Stimulated activated CD4-positive, alpha-beta T cell treated with anti-CD3 and anti-CD28 coated beads, Interleukin-2, amount 100 ng/mL, for 24 hours (primary cell): ENCODE data around the gene IL36B.

Experiments used
- DNase-seq, 2 donors: peaks; one replicate each; pipeline ENCODE4 v3.0.0-alpha.2; 2020

IL36B gene

DNA sequence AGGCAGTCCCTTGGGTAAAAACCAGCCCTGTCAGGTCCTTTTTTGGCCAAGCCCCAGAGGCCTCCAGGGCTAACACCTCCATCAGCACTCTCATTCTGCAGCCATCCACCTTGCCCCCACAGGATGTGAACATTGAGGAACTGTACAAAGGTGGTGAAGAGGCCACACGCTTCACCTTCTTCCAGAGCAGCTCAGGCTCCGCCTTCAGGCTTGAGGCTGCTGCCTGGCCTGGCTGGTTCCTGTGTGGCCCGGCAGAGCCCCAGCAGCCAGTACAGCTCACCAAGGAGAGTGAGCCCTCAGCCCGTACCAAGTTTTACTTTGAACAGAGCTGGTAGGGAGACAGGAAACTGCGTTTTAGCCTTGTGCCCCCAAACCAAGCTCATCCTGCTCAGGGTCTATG, 22.4 kb upstream of the IL36B start:
- no peak for DNase-seq

DNA sequence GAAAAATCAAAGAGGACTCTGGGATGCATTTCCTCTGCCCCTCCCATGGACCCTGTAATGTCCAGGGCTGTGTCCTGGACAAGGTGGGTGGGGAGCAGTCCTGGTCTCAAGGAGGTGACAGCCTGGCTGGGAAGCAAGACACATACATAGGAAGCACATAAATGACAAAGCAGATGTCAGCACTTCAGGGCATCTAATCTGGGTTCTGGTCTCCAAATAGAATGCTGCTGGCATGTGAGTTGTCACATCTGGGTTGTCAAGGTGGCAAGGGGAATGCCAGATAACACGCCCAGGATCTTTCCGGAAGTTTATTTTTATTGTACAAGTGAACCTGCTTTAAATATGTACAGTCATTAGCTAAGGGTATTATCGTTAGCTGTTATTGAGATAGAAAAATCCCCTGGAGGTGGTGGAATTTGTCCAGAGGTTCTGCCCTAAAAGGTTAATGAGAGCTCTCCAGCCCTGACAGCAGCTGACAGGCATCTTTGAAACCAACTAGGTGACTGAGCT, 20.7 kb upstream of the IL36B start:
- DNase-seq: no peak

DNA sequence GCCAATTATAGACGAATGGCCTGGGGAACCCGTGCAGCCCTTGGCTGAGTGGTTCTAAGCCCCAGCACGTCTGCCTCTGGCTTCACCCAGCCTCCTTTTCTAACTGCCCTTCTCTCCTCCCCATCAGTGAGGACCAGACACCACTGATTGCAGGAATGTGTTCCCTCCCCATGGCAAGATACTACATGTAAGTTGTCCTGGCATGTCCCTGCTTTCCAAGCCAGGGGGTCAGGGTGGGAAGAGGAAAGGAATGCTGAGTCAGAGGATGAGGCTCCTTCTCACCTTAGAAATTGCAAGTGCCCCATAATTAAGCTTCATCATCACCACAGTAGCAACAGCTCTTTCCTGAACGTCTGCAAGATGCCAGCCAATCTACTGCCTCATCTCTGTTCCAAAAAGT, 19.9 kb upstream of the IL36B start:
- no peak for DNase-seq

DNA sequence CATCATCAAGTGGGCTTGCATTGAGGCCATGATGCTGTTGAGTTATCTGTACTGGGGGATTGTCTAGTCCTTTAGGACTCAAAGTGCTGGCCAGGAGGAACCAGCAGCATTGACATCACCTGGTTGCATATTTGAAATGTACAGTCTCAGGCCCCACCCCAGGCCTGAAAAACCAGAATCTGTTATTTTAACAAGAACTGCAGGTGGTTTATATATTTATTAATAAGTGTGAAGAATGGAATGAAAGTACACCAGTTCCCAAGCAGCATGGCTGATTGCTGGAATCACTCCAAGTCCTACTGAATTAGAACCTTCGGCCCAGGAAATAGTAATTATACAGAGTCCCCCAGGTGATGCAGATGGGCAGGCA, 17.9 kb upstream of the IL36B start:
- DNase-seq: no peak

DNA sequence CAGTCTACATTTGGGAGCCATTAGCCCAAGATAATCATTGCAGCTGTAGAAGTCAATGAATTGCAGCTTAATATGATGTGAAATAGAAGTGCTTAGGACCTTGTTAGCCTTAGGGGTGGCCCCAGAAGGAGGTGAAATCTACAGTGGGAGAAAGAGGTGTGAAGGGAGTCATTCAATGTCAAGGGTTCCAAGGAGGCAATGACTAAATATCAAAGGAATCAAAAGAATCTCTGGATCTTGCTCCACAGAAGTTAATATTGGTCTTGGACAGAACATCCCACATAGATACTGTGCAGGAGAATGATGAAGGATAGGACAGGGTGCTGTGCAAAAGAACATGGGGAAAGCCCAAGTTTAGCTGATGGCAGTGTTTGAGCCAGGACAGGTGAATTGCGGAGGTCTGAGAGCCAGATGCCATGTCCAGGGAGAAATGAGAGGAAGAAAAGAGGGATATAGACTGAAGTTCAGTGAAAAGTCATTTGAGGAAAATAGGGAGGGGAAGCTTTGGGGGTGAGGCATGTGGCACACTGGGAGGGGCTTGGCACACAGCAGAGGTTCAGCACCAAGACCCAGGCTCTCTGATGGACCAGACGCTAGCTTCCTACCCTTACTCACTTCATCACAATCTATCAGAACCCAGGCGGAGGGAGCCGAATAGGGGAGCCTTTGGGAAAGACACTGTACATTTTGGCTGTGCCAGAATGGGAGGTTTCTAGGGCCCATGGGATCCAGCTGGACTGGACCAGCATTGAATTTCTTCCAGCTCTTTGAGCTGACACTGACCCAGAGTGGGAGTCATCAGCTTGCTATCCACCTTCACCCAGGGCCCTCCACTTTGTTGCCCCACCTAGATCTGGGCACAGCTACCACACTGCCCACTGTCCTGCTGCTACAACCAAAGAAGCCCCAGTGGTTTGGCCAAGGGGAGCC, 17.3 kb upstream of the IL36B start:
- no peak for DNase-seq

DNA sequence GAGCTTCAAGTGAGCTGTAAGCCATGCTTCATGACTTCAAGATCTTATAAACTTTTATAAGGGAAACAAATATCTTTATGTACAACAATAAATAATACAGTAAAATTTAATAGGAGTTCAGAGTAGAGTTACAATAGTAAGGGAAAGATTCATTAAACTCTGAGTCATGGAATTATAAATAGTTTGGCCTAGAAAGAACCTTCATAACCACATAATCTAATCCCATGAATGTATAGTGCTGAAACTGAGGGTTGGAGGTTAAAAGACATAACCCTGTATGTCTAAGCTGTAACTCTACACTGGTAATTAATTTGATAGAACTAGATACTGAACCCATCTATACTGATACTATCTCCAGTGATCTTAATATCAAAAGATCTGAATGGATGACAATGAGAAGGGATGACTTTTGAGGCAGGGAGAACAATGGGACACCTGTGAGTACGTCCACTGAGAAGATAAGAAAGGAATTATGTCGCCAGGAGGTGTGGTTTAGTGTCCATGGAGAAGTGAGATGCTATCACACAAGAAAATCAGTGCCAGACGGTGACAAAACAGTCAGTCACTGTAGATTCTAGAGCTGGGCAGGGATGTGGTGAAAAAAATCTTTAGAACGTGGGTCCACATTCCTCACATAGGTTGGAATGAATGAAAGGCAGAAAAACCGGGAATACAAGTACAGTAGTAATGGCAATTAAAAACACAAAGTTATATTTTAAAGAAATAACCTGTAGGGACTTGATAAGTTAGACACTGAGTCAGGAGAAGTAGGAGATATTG, 16.2 kb upstream of the IL36B start:
- DNase-seq: no peak

DNA sequence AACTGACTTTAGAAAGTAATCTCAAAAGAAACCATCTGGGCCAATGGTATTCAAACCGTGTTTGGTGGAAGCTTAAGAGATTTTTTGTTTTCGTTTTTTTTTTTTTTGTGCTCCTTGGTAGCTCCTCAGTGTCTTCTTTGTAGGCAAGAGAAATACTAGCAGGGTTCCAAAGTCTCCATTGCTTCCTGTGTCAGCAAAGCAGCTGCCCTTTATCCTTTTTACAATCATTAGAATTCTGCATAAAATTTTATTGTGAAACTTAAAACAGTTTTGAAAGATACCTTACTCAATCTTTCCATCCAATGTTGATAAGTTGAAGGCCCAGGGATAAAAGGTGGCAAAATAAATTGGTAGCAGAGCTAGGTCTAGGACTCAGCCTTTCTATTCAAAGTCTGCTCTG, 15.6 kb upstream of the IL36B start:
- DNase-seq: no peak

DNA sequence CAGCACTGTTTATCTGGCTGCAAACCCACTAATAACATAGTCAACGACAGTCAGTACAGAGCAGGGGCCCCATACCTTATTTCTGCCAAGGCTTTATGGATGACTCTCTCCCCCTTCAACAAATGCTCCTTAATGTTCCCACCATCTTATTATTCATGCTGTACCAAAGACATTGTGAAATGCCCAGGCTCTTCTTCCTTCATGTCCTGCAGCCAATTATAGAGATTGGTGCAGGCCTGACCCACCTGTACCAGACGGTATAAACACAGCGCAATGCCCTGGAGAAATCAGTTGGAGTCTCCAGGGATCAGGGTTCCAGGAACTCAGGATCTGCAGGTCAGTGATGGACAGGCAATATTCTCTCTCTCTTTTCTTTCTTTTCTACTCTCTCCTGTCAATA, 15.0 kb upstream of the IL36B start, which contains the start of gene IL1F10:
Gene IL1F10, plus strand, starts transcription at position 290 of the 400 bp plus-strand sequence. CDS start 4,769 bp downstream, outside the sequence.
- DNase-seq: no peak

DNA sequence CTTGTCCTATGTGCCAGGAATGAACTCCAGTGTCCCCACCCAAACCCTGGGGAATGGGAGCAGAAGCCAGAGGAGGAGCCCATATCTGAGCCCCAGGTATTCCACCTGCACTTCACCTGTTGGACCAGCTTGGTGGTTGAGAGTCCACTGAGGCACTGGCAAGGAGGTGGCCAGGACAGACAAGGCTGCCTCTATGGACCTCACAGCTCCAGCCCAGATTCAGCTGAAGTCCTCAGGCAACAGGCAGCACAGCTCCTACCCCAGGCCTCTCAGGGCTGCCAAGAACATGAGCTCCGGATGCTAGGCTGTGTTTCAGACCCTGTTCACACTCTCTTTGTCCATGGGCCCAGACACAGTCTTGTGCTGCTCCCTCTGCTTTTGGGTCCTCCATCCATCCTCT, 12.2 kb upstream of the IL36B start:
- DNase-seq: no peak

DNA sequence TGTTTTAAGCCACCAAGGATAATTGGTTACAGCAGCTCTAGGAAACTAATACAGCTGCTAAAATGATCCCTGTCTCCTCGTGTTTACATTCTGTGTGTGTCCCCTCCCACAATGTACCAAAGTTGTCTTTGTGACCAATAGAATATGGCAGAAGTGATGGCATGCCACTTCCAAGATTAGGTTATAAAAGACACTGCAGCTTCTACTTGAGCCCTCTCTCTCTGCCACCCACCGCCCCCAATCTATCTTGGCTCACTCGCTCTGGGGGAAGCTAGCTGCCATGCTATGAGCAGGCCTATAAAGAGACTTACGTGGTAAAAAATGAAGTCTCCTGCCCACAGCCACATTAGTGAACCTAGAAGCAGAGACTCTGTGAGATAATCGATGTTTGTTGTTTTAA, 11.6 kb upstream of the IL36B start:
- no peak for DNase-seq

DNA sequence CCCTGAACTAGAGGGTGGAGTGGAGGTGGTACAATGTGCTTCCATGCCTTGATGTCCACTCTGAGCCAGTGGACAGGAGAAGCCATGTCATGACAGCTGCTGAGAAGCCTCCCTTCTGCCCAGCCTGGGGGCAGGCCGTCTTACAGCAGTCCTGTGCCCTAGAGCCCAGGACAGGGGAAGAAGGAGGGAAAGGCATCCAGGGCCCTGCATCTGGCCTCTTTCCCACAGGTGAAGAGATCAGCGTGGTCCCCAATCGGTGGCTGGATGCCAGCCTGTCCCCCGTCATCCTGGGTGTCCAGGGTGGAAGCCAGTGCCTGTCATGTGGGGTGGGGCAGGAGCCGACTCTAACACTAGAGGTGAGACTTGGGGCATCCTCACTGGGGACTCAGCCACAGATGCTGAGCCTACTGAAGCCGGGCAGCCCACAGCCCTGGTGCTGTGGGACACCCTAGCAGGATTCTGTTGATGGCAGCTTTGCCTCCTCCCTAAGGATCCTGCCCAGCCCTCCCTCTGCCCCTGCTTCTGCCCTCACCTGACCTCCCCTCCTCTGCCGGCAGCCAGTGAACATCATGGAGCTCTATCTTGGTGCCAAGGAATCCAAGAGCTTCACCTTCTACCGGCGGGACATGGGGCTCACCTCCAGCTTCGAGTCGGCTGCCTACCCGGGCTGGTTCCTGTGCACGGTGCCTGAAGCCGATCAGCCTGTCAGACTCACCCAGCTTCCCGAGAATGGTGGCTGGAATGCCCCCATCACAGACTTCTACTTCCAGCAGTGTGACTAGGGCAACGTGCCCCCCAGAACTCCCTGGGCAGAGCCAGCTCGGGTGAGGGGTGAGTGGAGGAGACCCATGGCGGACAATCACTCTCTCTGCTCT, 9.5 kb upstream of the IL36B start:
- no peak for DNase-seq

DNA sequence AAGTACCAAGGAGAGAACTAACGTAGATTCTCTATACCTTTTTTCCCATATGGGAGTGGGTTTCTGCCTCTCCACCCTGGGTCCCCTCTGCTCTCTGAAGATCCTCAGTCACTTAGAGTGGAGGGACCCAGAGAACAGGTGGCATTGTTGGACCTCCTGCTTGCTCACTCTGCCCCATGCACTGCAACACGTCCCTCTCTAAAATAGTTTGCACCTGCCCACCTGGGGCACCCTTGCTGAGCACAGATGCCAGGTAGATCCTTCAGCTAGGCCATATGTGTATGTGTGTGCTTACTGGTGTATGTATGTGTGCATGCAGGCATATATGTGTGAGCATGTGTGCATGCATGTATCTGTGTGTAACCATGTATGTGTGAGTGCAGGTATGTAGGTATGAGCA, 8.6 kb upstream of the IL36B start:
- DNase-seq: no peak

DNA sequence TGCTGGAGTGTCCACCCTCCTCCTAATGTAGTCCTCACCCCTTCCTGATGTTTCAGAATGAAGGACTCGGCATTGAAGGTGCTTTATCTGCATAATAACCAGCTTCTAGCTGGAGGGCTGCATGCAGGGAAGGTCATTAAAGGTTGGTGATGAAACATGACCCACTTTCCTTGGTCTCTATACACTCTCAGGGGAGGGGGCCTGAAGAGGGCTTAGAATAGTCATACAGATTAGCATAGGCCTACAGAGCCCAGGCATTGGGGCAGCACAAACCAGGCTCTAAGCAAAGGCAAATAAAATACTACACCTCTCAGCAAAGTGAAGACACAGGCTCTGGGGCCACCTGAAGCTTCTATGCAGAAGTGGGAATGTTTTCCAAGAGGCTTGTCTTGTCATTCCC, 8.1 kb upstream of the IL36B start:
- DNase-seq: no peak

DNA sequence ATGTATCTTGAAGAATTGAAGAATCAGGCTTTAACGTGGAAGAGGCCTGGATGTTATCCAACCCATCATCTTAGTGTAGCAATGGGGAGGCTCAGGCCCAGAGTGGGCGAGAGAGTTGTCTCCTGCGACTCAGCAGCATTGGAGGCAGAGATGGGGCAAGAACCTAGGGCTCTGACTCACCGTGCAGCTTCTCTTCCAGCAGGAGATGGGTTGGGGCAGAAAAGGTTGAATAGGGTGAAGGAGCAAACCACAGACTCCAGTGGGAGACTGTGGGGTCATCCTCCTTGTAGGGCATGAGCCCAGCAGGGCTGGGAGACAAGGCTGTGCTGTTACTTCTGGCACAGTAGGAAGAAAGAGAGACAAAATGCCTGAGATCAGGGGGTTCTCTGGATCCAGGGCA, 7.7 kb upstream of the IL36B start:
- DNase-seq: no peak

DNA sequence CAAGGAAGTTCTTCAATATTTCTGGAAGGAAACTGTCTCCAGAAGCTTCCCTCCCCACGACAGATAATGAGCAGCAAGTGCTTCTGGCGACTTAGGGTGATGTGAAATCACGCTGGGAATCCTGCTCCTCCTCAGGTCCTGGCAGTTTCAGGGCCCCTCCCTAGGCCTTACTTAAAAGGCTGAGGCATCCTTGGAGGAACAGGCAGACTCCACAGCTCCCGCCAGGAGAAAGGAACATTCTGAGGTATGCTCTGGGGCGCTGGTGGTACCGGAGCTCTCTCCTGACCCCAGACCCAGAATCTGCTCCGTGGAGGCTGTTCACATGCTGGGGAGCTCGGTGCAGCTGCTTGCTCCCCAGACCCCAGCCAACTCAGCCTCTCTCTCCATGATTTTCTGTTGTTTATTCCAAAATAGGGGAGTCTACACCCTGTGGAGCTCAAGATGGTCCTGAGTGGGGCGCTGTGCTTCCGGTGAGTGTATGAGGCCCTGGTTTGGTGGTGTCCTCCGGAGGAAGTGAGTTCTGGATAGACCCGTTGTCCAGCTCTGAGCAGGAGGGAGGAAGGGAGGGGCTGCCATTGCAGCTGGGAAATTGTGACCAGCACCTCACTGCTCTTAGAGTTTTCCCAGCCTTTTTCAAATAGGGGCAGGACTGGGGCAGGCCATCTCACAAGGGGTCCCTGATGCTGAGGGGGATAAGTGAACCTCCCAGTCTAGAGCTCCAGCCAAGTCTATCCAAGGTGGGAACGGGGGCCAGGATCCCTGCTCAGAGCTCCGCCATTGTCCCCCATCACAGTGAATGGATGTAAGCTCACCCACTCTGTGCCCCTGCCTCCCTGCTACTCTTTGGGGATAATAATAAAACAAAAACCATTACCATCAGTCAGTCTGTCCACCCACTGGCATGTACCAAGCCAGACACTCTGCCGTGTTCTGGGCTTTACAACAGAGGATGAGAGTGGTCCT, 6.6 kb upstream of the IL36B start, which contains the start of gene IL36RN:
Gene IL36RN, plus strand, starts transcription at position 201 of the 963 bp plus-strand sequence. Its CDS starts 241 bp downstream, at position 442.
- DNase-seq: no peak

DNA sequence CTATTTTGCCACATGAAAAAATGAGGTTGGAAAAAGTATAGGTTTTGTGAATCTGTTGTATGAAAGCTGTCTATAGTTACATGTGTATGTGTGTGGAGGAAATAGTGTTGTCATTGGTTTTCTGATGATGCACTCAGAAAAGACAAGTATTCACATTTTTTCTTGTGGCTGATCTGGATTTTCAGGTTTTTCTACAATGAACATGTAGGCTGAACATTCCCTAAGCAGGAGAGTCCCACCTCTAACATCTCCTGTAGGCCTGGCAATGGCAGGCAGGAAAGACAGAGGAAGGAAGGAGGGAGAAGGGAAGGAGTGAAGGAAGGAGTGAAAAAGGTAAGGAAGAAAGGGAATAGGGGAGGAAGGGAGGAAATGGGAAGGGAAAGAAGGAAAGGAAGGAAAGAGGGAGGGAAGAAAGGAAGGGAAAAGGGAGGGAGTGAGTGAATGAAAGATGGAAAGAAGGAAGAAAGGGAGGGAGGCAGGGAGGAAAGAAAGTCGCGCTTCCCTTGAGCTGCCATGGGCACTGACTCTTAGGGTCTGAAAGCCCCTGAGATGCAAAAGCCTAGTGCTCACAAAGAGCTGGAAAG, 5.8 kb upstream of the IL36B start:
- no peak for DNase-seq

DNA sequence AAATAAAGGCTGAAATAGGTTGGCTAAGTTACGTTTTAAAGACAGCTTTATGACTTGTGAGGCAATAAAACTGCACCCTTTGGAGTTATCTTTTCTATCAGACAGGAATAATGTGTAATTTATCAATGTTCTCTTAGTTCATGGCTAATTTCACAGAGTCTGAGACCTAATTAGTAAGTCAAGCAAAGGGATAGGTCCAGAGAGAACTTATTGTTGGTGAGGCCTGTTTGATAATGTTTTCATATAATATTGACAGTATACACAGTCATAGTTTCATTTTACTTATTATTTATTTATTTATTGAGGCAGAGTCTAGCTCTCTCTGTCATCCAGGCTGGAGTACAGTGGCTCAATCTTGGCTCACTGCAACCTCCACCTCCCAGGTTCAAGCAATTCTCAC, 4.5 kb upstream of the IL36B start:
- DNase-seq: no peak

DNA sequence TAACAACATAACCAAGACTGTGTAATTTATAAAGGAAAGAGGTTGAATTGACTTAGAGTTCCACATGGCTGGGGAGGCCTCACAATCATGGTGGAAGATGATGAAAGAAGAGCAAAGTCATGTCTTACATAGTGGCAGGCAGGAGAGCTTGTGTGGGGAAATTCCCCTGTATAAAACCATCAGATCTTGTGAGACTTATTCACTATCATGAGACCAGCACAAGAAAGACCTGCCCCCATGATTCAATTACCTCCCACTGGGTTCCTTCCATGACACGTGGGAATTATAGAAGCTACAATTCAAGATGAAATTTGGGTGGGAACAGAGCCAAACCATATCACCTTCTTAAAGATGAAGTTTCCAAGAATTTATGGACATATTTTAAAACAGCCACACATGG, 3.9 kb upstream of the IL36B start:
- DNase-seq: no peak

DNA sequence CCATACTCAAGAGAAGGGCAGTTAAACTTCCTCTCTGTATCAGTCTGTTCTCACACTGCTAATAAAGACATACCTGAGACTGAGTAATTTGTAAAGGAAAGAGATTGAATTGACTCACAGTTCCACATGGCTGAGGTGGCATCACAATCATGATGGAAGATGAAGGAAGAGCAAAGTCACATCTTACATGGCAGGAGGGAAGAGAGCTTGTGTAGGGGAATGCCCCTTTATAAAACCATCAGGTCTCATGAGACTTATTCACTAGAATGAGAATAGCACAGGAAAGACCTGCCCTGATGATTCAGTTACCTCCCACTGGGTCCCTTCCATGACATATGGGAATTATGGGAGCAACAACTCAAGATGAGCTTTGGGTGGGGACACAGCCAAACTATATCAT, 1.4 kb upstream of the IL36B start:
- DNase-seq: no peak

DNA sequence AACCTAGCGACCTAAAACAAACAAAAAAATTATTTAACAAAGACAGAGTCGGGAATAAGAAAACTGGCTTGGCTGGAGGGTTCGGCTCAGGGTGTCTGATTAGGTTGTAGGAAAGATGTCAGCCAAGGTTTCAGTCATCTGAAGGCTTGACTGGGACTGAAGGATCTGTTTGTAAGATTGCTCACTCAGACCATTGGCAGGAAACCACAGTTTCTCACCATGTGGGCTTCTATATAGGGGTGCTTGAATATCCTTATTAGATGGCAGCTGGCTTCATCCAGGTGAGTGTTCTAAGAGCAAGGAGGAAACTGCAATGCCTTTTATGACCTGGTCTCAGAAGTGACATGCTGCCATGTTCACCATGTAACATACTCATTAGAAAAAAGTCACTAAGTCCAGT, 999 bp upstream of the IL36B start:
- no peak for DNase-seq
